CD4-positive, alpha-beta T cell treated with Interleukin-12 subunit alpha and Interleukin-12 subunit beta, for 1 hour (primary cell): Measurements from ENCODE around the gene DNAJB7.
"Not testable (repeated sequence)": the region's sequence is repeated elsewhere in the genome, so short reads cannot be mapped to it uniquely, and the experiment has no call there.

Source experiments
- DNase-seq: peaks from one replicate; pipeline ENCODE4 v3.0.0-alpha.2; 2020

DNAJB7 gene

GRCh38 chr22:40862013-40862412 lies at the start of gene DNAJB7:
DNAJB7 (minus strand) TSS chr22:40862113; CDS start chr22:40861994, 119 bp downstream.
- DNase-seq: no peak

GRCh38 chr22:40908895-40909294 lies 47.0 kb upstream of the DNAJB7 start:
- no peak for DNase-seq

- no peak for DNase-seq
Measured at GRCh38 chr22:40904101-40904500, 42.2 kb upstream of the DNAJB7 start.

- peak; percentile 63 for DNase-seq
Measured at GRCh38 chr22:40898850-40899357, 37.0 kb upstream of the DNAJB7 start.

- no peak for DNase-seq
Measured at GRCh38 chr22:40894417-40894816, 32.5 kb upstream of the DNAJB7 start.

- no peak for DNase-seq
Measured at GRCh38 chr22:40890881-40891280, 29.0 kb upstream of the DNAJB7 start.

- no peak for DNase-seq
Measured at GRCh38 chr22:40889116-40889515, 27.2 kb upstream of the DNAJB7 start.

- DNase-seq: no peak
Measured at GRCh38 chr22:40878922-40879321, 17.0 kb upstream of the DNAJB7 start.

GRCh38 chr22:40877488-40877887 lies 15.6 kb upstream of the DNAJB7 start:
- no peak for DNase-seq

GRCh38 chr22:40876907-40877306 lies 15.0 kb upstream of the DNAJB7 start:
- no peak for DNase-seq

- DNase-seq: no peak
Measured at GRCh38 chr22:40875111-40875510, 13.2 kb upstream of the DNAJB7 start.

GRCh38 chr22:40874016-40874415 lies 12.1 kb upstream of the DNAJB7 start:
- DNase-seq: no peak

- DNase-seq: not testable (repeated sequence)
Measured at GRCh38 chr22:40868379-40868778, 6.5 kb upstream of the DNAJB7 start.

- DNase-seq: no peak
Measured at GRCh38 chr22:40867109-40867508, 5.2 kb upstream of the DNAJB7 start.

GRCh38 chr22:40862537-40862936 lies 624 bp upstream of the DNAJB7 start:
- DNase-seq: no peak

- DNase-seq: no peak
Measured at GRCh38 chr22:40857309-40857855, 4.5 kb downstream of the DNAJB7 start.

GRCh38 chr22:40856513-40857308 lies 5.2 kb downstream of the DNAJB7 start, which contains the start of the genes ST13 and XPNPEP3:
ST13 (minus strand) TSS chr22:40856639; CDS start chr22:40856540, 99 bp downstream.
XPNPEP3 (plus strand) TSS chr22:40857148; CDS start chr22:40857182, 34 bp downstream.
- DNase-seq: peak; percentile 97

- peak; percentile 39 for DNase-seq
Measured at GRCh38 chr22:40855979-40856512, 5.9 kb downstream of the DNAJB7 start.

- DNase-seq: peak; percentile 25
Measured at GRCh38 chr22:40855071-40855978, 6.6 kb downstream of the DNAJB7 start.

- DNase-seq: no peak
Measured at GRCh38 chr22:40853961-40854360, 8.0 kb downstream of the DNAJB7 start.

GRCh38 chr22:40853333-40853732 lies 8.6 kb downstream of the DNAJB7 start:
- no peak for DNase-seq

- not testable (repeated sequence) for DNase-seq
Measured at GRCh38 chr22:40845816-40846215, 16.1 kb downstream of the DNAJB7 start.

- no peak for DNase-seq
Measured at GRCh38 chr22:40844951-40845350, 17.0 kb downstream of the DNAJB7 start.
